GM23248 (cell line): Measurements from ENCODE around the gene CFAP74.

Experiments used
- EZH2 ChIP-seq: fragments of 200-600 bp; sonication (generic); IDR thresholded peaks from 2 replicates; pipeline ENCODE4 v1.6.1; 2018; ENCODE audit warnings: antibody characterized with exemption, mild to moderate bottlenecking; ENCODE audit not compliant: insufficient read depth, poor library complexity, severe bottlenecking
- EZH2phosphoT487 ChIP-seq: fragments of 200-600 bp; sonication (generic); IDR thresholded peaks from 2 replicates; pipeline ENCODE4 v1.6.1; 2018; ENCODE audit warnings: antibody characterized with exemption, moderate library complexity, mild to moderate bottlenecking, low read depth; ENCODE audit not compliant: insufficient read depth

DNA sequence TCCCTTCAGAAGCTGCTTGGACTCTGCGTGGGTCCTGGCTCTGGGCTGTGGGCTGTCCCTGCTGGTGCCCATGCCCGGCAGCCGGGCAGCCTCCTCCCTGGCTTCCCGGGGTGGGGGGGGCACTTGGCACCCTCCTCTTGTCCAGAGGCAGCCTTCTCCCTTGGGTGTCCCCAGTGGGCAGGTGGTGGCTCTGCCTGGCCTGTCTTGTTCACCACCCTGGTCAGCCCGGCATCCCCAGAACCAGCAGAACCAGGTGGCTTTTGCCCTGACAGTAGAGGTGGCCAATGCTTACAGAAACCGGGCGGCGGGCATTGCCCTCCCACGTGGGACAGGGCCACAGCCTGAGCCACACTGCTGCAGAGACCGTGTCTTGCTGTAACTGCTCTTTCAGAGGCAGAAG is 38.0 kb downstream of the CFAP74 start:
- no peak for TF ChIP-seq EZH2phosphoT487
- no peak for TF ChIP-seq EZH2
